H1 (cell line): ENCODE results near the gene AP2B1. TPM values are rescaled to one million over a fixed set of nuclear protein-coding genes. Genes with fewer than 3 reads are reported as not detected.

ENCODE experiments used
- CTCF ChIA-PET: fragments of 300-600 bp; sonication (Branson Sonifier 250); formaldehyde crosslinking; loops from one replicate; lab custom pipeline; 2021; ENCODE audit not compliant: partially characterized antibody; lab: Charles Lee
- POLR2A ChIA-PET: fragments of 300-600 bp; sonication (Branson Sonifier 250); formaldehyde crosslinking; loops from one replicate; lab custom pipeline; 2021; ENCODE audit warnings: inconsistent platforms; ENCODE audit not compliant: partially characterized antibody; lab: Charles Lee
- DNase-seq, 2 experiments: peaks; one replicate each; pipeline versions ENCODE4 v3.0.0 to v3.0.0-alpha.2; 2010 to 2022; ENCODE audit warnings: low spot score in 2 of 2, low read depth in 1 of 2, mixed read lengths in 1 of 2
- FAIRE-seq: peaks from 2 replicates; lab custom pipeline; 2011; peaks lifted over from hg19 to GRCh38; lab: Jason Lieb, UNC
- H2AFZ ChIP-seq: 2 replicates; pipeline ENCODE4 v1.8.1; 2012; ENCODE audit warnings: low read length, inconsistent platforms
- H2AK5ac ChIP-seq: 2 replicates; pipeline ENCODE4 v1.6.1; 2013; ENCODE audit warnings: low read depth, low read length
- H2BK120ac ChIP-seq: replicated peaks from 2 replicates; pipeline ENCODE3; 2013; ENCODE audit warnings: low read depth, low read length, inconsistent platforms
- H2BK12ac ChIP-seq: 2 replicates; pipeline ENCODE4 v1.6.1; 2013; ENCODE audit warnings: low read depth, low read length
- H2BK15ac ChIP-seq: 2 replicates; pipeline ENCODE4 v1.6.1; 2013; ENCODE audit warnings: low read length
- H2BK20ac ChIP-seq: 2 replicates; pipeline ENCODE4 v1.6.1; 2013; ENCODE audit warnings: low read length
- H2BK5ac ChIP-seq: 2 replicates; pipeline ENCODE4 v1.6.1; 2013; ENCODE audit warnings: low read depth, low read length
- H3K14ac ChIP-seq: 2 replicates; pipeline ENCODE4 v1.6.1; 2013; ENCODE audit warnings: inconsistent platforms; ENCODE audit not compliant: insufficient read length
- H3K18ac ChIP-seq: 2 replicates; pipeline ENCODE4 v1.6.1; 2013; ENCODE audit warnings: low read length; ENCODE audit errors: extremely low read depth
- H3K23ac ChIP-seq: 2 replicates; pipeline ENCODE4 v1.6.1; 2013; ENCODE audit warnings: inconsistent platforms; ENCODE audit not compliant: insufficient read length
- H3K23me2 ChIP-seq: 2 replicates; pipeline ENCODE4 v1.6.1; 2013; ENCODE audit warnings: low read depth, low read length
- H3K27ac ChIP-seq: 2 replicates; pipeline ENCODE4 v1.6.1; 2011; ENCODE audit warnings: low read depth, low read length, inconsistent platforms
- H3K27me3 ChIP-seq, 4 experiments: replicated peaks in 1 of 4; 1 replicate in 1 of 4; 2 replicates in 3 of 4; pipeline versions ENCODE4 v1.6.1 to v1.8.1; 2011 to 2013; ENCODE audit warnings: low read length in 3 of 4, mild to moderate bottlenecking in 3 of 4, inconsistent platforms in 2 of 4, mixed read lengths in 2 of 4, moderate library complexity in 1 of 4; ENCODE audit not compliant: control insufficient read depth in 3 of 4, insufficient read depth in 3 of 4; ENCODE audit errors: extremely low read depth in 1 of 4
- H3K36me3 ChIP-seq, 4 experiments: 2 replicates each; pipeline versions ENCODE4 v1.6.1 to v1.8.1; 2011 to 2013; ENCODE audit warnings: mild to moderate bottlenecking in 4 of 4, low read length in 3 of 4, moderate library complexity in 2 of 4, control low read depth in 1 of 4, inconsistent platforms in 1 of 4; ENCODE audit not compliant: insufficient read depth in 4 of 4, control insufficient read depth in 2 of 4
- H3K4ac ChIP-seq: replicated peaks from 2 replicates; pipeline ENCODE3; 2013; ENCODE audit warnings: low read length, low read depth, mixed read lengths, inconsistent platforms; ENCODE audit not compliant: insufficient read length
- H3K4me1 ChIP-seq, 4 experiments: replicated peaks in 1 of 4; 1 replicate in 1 of 4; 2 replicates in 3 of 4; pipeline versions ENCODE4 v1.6.1 to v1.8.1; 2011 to 2013; ENCODE audit warnings: low read length in 3 of 4, inconsistent platforms in 2 of 4, mixed read lengths in 1 of 4; ENCODE audit not compliant: insufficient read depth in 4 of 4, control insufficient read depth in 3 of 4
- H3K4me2 ChIP-seq, 2 experiments: 2 replicates each; pipeline versions ENCODE4 v1.6.1 to v1.8.1; 2011 to 2013; ENCODE audit warnings: low read depth in 2 of 2, low read length in 2 of 2, control low read depth in 1 of 2, inconsistent platforms in 1 of 2, mild to moderate bottlenecking in 1 of 2; ENCODE audit not compliant: insufficient read depth in 1 of 2
- H3K4me3 ChIP-seq, 4 experiments: fragments of 200-600, 300-600 bp in 1 of 4; sonication (generic), shearing (Covaris generic), sonication (Bioruptor Twin) in 1 of 4; 2 replicates each; pipeline versions ENCODE4 v1.5.1 to v1.8.1; 2011 to 2016; ENCODE audit warnings: low read length in 4 of 4, low read depth in 3 of 4, control low read depth in 2 of 4, inconsistent platforms in 2 of 4, mild to moderate bottlenecking in 2 of 4, mixed read lengths in 1 of 4, moderate library complexity in 1 of 4; ENCODE audit not compliant: insufficient read depth in 2 of 4; ENCODE audit errors: extremely low read depth in 1 of 4
- H3K56ac ChIP-seq: replicated peaks from 2 replicates; pipeline ENCODE3; 2013; ENCODE audit warnings: low read depth, mild to moderate bottlenecking, mixed read lengths, low read length, inconsistent platforms; ENCODE audit not compliant: insufficient read length
- H3K79me1 ChIP-seq: 2 replicates; pipeline ENCODE4 v1.6.1; 2013; ENCODE audit warnings: low read depth, low read length, control low read depth
- H3K79me2 ChIP-seq, 2 experiments: 2 replicates each; pipeline versions ENCODE4 v1.6.1 to v1.8.1; 2012 to 2013; ENCODE audit warnings: low read length in 2 of 2, mild to moderate bottlenecking in 2 of 2, inconsistent platforms in 1 of 2; ENCODE audit not compliant: insufficient read depth in 2 of 2, control insufficient read depth in 1 of 2
- H3K9ac ChIP-seq, 4 experiments: replicated peaks in 1 of 4; 1 replicate in 1 of 4; 2 replicates in 3 of 4; pipeline versions ENCODE4 v1.6.1 to v1.8.1; 2011 to 2013; ENCODE audit warnings: low read depth in 3 of 4, low read length in 3 of 4, control low read depth in 2 of 4, mild to moderate bottlenecking in 2 of 4, moderate library complexity in 2 of 4, inconsistent platforms in 1 of 4; ENCODE audit errors: extremely low read depth in 1 of 4
- H3K9me3 ChIP-seq, 2 experiments: 2 replicates each; pipeline versions ENCODE4 v1.6.1 to v1.8.1; 2012 to 2013; ENCODE audit warnings: mild to moderate bottlenecking in 2 of 2, moderate library complexity in 2 of 2, control low read depth in 1 of 2, inconsistent platforms in 1 of 2, low read depth in 1 of 2, low read length in 1 of 2, mixed read lengths in 1 of 2; ENCODE audit not compliant: insufficient read depth in 2 of 2
- H4K20me1 ChIP-seq, 2 experiments: replicated peaks in 1 of 2; 2 replicates each; pipeline versions ENCODE3 to v1.8.1; 2011 to 2013; ENCODE audit warnings: inconsistent platforms in 2 of 2, low read length in 2 of 2, mild to moderate bottlenecking in 1 of 2; ENCODE audit not compliant: insufficient read depth in 2 of 2, control insufficient read depth in 1 of 2
- H4K5ac ChIP-seq: 2 replicates; pipeline ENCODE4 v1.6.1; 2013; ENCODE audit warnings: low read length, low read depth, mixed read lengths, inconsistent platforms; ENCODE audit not compliant: insufficient read length
- H4K8ac ChIP-seq: 2 replicates; pipeline ENCODE4 v1.8.0; 2013; ENCODE audit warnings: mild to moderate bottlenecking, moderate library complexity, low read length, inconsistent platforms; ENCODE audit not compliant: insufficient read depth; ENCODE audit errors: extremely low read depth
- H4K91ac ChIP-seq: replicated peaks from 2 replicates; pipeline ENCODE3; 2013; ENCODE audit warnings: low read length, mixed read lengths, inconsistent platforms; ENCODE audit not compliant: insufficient read length
- GABPA ChIP-seq: IDR thresholded peaks from 2 replicates; pipeline ENCODE4 v1.6.1; 2011; ENCODE audit warnings: mild to moderate bottlenecking, low read length, moderate library complexity, borderline replicate concordance; ENCODE audit not compliant: insufficient read depth
- SP1 ChIP-seq: IDR thresholded peaks from 2 replicates; pipeline ENCODE4 v1.6.1; 2011; ENCODE audit warnings: low read depth, low read length
- WGBS, 2 experiments: shearing (Covaris generic) in 1 of 2; methylation state at CpG; one replicate each; pipeline versions ENCODE4 v1.1.6 to v1.1.7; 2013 to 2015; ENCODE audit warnings: low lambda C conversion rate in 2 of 2, mixed read lengths in 2 of 2, inconsistent platforms in 1 of 2, low coverage in 1 of 2, missing lambda C conversion rate in 1 of 2; ENCODE audit not compliant: insufficient replicate concordance in 2 of 2, insufficient coverage in 1 of 2, insufficient read length in 1 of 2; ENCODE audit errors: extremely low coverage in 1 of 2, missing lambda C conversion rate in 1 of 2; 5-methylcytosine and 5-hydroxymethylcytosine counted together
- polyA plus RNA-seq, 7 experiments: library from polyadenylated mRNA; depleted of rRNA in 3 of 7; stranded (reverse) in 5 of 7; unstranded in 2 of 7; fragments of >200 nt in 5 of 7; fragments of 200-250 nt in 2 of 7; gene quantifications; 1 replicate in 5 of 7; 2 replicates in 1 of 7; 4 replicates in 1 of 7; pipeline versions ENCODE4 v1.2.1 to v1.2.3, GENCODE V29; 2011 to 2013; ENCODE audit warnings: missing spikeins in 2 of 7, mixed read lengths in 2 of 7
- total RNA-seq: library from RNA; stranded (reverse); fragmentation: NEBNext Ultra II Directional; extraction: Animal tissue kit (Norgen Biotek cat#: 25700); gene quantifications from 2 replicates; pipeline ENCODE4 v1.2.1, GENCODE V29; 2021

AP2B1 gene
- total and polyA plus RNA-seq, 2 of the 8 experiments (the other 6 are each of a cell fraction or from before 2014, with no cell fraction given): 95.5 to 199 TPM

DNA sequence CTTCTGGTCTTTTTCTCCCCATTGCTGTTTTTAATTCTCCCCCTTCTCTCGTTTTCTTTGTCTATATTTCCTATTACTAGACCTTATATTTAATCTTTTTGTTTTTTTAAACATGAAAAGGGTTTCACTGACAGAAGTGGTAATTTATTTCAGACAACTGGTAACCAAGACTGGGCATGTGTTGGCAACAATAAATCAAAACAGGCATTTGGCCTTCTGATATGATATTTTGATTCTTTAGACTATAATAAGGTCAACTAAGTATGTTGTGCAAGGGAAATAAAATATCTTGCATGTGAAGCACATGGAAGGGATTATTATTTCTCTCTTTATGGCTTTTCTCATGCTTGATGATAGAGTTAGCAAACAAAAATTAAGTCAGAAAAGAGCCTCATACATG is 34.6 kb downstream of the AP2B1 start:
- H4K8ac ChIP-seq: no peak overlapping the region
- no peak overlapping the region for H3K4me3 ChIP-seq
- H3K4me1 ChIP-seq: no peaks in the 10 kb centered on the region
- no peak overlapping the region for H3K9ac ChIP-seq
- no peaks in the 10 kb centered on the region for H3K27me3 ChIP-seq
- H3K36me3 ChIP-seq: peaks cover 0 to 27% (median 12%) of the 10 kb centered on the region in 4 experiments; a peak in 7 of 8 replicates
- ChIA-PET CTCF (interaction anchor here (3.2 kb wide), 1 partner anchor 9 kb away, joined by 17 read pairs; no protein-coding TSS in a partner anchor), POLR2A (no interaction called here)
- no peak overlapping the region for H2BK15ac ChIP-seq
- no peak overlapping the region for H3K23ac ChIP-seq
- no peak overlapping the region for H2AK5ac ChIP-seq
- no peaks in the 10 kb centered on the region for H3K9me3 ChIP-seq
- H2AFZ ChIP-seq: no peak overlapping the region
- H3K56ac ChIP-seq: no peak overlapping the region
- no peak overlapping the region for H2BK12ac ChIP-seq
- H3K79me1 ChIP-seq: no peaks in the 10 kb centered on the region
- no peak for DNase-seq
- H4K91ac ChIP-seq: no peak overlapping the region
- no peak for FAIRE-seq
- no peak overlapping the region for H2BK20ac ChIP-seq
- H4K20me1 ChIP-seq: peaks cover 0 to 3% of the 10 kb centered on the region in 2 experiments
- H3K4me2 ChIP-seq: no peak overlapping the region
- no peak overlapping the region for H3K18ac ChIP-seq
- H2BK120ac ChIP-seq: no peak overlapping the region
- H3K23me2 ChIP-seq: no peaks in the 10 kb centered on the region
- no peak overlapping the region for H2BK5ac ChIP-seq
- no peak overlapping the region for H3K14ac ChIP-seq
- H4K5ac ChIP-seq: no peak overlapping the region
- H3K27ac ChIP-seq: no peak overlapping the region
- WGBS, 2 experiments: 71% methylated on average over 1 of the region's 1 CpG; no CpG with 5 or more reads in 1 of the 2 experiments
- H3K79me2 ChIP-seq: no peaks in the 10 kb centered on the region
- TF ChIP-seq GABPA (no peak), SP1 (no peak)
- no peak overlapping the region for H3K4ac ChIP-seq
